ENCODE data around the gene C1orf87.

Gene C1orf87

DNA sequence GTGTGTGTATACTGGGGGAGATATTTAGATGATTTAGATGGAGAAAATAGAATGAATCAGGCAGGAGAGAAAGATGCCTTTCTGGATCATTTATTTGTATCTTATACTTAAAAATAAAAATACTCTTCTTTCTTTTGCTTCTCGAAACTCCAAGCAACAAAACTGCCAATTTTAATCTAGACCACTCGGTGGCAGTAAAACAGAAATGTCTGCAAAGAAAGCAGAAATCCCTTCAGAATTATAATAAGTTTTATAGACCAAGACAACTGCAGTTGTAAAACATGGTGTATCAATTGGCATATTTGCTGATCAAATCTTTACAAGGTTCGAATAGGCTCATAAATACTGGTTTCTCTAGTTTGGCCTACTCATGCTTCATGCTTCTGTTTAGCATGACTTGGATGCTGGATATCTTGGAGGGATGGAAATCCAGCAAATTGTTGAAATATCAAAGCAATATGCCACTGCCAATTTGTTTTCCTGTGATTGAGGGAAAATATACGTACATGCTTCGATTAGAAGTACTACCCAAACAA, 15.1 kb upstream of the C1orf87 start:
- Mint-ChIP-seq H3K27ac (ENCODE audit: low read depth) (no peak overlapping the region), H3K4me1 (no peaks in the 10 kb centered on the region), H3K36me3 (ENCODE audit: insufficient read depth) (no peaks in the 10 kb centered on the region), H3K27me3 (peaks cover 7% of the 10 kb centered on the region), H3K4me3 (no peak overlapping the region), H3K9me3 (no peaks in the 10 kb centered on the region)
- DNase-seq (ENCODE audit: low spot score in 2 of 2) (no peak), ATAC-seq (replicated peaks; ENCODE audit: extremely low read depth, poor library complexity, severe bottlenecking) (no peak)

DNA sequence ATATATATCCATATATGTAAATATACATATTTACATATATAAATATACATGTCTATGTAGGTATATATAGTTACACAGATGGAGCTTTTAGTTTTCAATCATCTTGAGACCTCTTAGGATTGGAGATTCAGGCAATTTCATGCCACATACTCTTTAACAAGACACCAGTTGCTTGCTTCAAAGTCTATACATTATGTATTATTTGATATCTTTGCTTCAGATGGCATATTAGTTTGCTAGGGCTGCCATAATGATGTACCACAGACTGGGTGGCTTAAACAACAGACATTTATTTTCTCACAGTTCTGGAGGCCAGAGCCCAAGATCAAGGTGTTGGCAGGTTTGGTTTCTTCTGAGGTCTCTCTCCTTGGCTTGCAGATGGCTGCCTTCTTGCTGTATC, 14.1 kb upstream of the C1orf87 start:
- H3K27me3 Mint-ChIP-seq, result peaks cover 7% of the 10 kb centered on the region
- no peak overlapping the region for H3K27ac Mint-ChIP-seq (ENCODE audit: low read depth)
- ATAC-seq (replicated peaks; ENCODE audit: extremely low read depth, poor library complexity, severe bottlenecking) (no peak), DNase-seq (ENCODE audit: low spot score in 2 of 2) (no peak)
- H3K36me3 Mint-ChIP-seq (ENCODE audit: insufficient read depth), result no peaks in the 10 kb centered on the region
- H3K4me1 Mint-ChIP-seq, result no peaks in the 10 kb centered on the region
- H3K9me3 Mint-ChIP-seq, result no peaks in the 10 kb centered on the region
- H3K4me3 Mint-ChIP-seq, result no peak overlapping the region

DNA sequence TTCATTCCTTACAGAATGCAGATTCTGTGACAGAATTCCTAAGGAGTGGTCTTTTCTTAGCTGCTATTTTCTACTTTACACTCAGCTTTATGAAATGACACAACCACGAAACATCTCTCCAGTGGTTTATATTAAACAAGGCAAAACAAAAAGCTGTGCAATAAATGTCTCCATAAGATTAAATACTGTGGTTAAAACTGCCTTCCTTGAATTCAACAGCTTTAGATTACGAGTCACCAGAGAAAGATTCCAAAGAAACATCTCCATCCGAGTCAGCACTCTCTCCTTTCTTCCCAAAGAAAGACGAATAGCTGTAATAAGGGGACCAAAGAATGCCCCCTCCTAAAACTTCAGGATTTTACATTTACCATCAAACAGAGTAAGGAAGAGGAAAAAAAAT, 4.6 kb upstream of the C1orf87 start:
- DNase-seq (ENCODE audit: low spot score in 2 of 2), result no peak
- no peaks in the 10 kb centered on the region for H3K36me3 Mint-ChIP-seq (ENCODE audit: insufficient read depth)
- no peak overlapping the region for H3K27ac Mint-ChIP-seq (ENCODE audit: low read depth)
- H3K4me1 Mint-ChIP-seq, result no peaks in the 10 kb centered on the region
- no peak for ATAC-seq (replicated peaks; ENCODE audit: extremely low read depth, poor library complexity, severe bottlenecking)
- H3K4me3 Mint-ChIP-seq, result no peak overlapping the region
- H3K27me3 Mint-ChIP-seq, result peaks cover 38% of the 10 kb centered on the region
- no peaks in the 10 kb centered on the region for H3K9me3 Mint-ChIP-seq

DNA sequence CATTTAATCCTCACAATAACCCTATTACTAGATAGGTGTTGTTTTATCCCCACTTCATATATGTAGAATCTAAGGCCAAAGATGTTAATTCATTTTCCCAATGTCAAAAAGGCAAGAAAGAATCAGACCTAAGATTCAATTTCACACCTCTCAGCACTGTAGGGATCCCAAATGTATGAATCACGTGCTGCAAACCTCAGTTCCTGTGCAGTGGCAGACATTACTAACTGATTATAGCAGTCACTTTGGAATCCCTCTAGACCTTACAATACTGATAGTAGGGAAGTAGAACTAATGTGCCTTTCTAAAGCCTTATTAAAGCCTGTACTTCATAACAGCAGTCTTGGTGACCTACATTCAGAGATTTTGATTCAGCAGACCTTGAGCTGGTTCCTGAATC, 2.3 kb downstream of the C1orf87 start:
- H3K36me3 Mint-ChIP-seq (ENCODE audit: insufficient read depth), result no peaks in the 10 kb centered on the region
- H3K4me3 Mint-ChIP-seq, result no peak overlapping the region
- peaks cover 15% of the 10 kb centered on the region for H3K27me3 Mint-ChIP-seq
- DNase-seq (ENCODE audit: low spot score in 2 of 2) (no peak), ATAC-seq (replicated peaks; ENCODE audit: extremely low read depth, poor library complexity, severe bottlenecking) (no peak)
- no peaks in the 10 kb centered on the region for H3K9me3 Mint-ChIP-seq
- H3K27ac Mint-ChIP-seq (ENCODE audit: low read depth), result no peak overlapping the region
- no peaks in the 10 kb centered on the region for H3K4me1 Mint-ChIP-seq

DNA sequence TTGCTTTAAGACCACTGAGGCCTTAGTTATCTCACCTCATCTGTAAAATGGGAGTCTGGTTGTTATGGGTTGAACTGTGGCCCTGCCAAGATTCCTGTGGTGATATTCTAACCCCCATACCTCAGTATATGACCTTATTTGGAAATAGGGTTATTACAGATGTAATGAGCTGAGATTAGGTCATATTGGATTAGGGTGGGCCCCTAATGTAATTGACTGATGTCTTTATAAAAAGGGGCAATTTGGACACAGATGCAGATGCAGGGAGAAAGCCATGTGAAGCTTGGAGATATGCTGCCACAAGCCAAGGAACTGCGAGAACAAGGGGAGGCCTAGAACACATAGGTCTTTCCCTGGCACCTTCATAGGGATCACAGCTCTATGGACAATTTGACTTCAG, 3.9 kb downstream of the C1orf87 start:
- H3K9me3 Mint-ChIP-seq, result no peaks in the 10 kb centered on the region
- no peak overlapping the region for H3K4me3 Mint-ChIP-seq
- H3K27me3 Mint-ChIP-seq, result no peaks in the 10 kb centered on the region
- no peak for DNase-seq (ENCODE audit: low spot score in 2 of 2)
- no peaks in the 10 kb centered on the region for H3K4me1 Mint-ChIP-seq
- H3K36me3 Mint-ChIP-seq (ENCODE audit: insufficient read depth), result no peaks in the 10 kb centered on the region
- no peak for ATAC-seq (replicated peaks; ENCODE audit: extremely low read depth, poor library complexity, severe bottlenecking)
- no peak overlapping the region for H3K27ac Mint-ChIP-seq (ENCODE audit: low read depth)

DNA sequence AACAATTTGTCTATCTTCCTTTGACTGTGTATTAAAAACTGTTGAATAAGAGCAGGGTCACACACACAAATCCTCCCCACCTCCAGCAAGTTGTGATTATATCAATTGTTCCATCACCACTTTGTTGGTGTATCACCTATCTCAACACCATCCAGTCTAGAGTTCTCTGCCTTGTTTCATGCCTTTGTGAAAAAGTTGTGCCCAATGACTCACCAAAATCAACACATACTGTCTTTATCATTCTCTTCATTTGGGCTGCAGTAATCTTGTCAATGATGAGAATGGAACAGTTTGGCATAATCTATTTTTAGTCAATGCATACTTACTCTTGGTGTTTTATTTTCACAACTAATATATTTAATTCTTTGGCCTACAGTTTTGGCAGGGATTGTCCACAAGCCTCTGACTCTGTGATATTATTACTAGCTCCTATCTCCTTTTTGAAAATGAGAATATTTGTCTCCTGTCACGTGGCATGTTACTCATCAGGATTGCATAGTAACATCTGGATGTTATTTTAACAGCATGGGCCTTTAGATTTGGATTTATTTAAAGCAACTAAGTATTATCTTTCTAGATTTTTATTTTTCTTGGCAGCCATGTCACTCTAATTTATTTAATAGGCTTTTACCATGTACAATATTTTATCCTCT, 5.1 kb downstream of the C1orf87 start:
- ATAC-seq (replicated peaks; ENCODE audit: extremely low read depth, poor library complexity, severe bottlenecking), result no peak
- no peaks in the 10 kb centered on the region for H3K4me1 Mint-ChIP-seq
- no peak for DNase-seq (ENCODE audit: low spot score in 2 of 2)
- no peaks in the 10 kb centered on the region for H3K36me3 Mint-ChIP-seq (ENCODE audit: insufficient read depth)
- H3K9me3 Mint-ChIP-seq, result no peaks in the 10 kb centered on the region
- H3K27me3 Mint-ChIP-seq, result no peaks in the 10 kb centered on the region
- H3K4me3 Mint-ChIP-seq, result no peak overlapping the region
- no peak overlapping the region for H3K27ac Mint-ChIP-seq (ENCODE audit: low read depth)

DNA sequence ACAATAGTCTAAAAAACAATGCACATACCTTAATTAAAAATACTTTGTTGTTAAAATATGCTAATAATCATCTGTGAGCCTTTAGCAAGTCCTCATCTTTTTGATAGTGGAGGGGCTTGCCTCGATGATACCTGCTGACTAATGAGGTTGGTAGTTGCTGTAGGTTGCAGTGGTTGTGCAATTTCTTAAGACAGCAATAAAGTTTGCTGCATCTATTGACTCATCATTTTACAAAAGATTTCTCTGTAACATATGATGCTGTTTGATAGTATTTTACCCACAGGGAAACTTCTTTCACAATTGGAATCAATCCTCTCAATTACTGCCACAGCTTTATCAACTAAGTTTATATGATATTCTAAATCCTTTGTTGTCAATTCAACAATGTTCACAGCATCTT, 7.6 kb downstream of the C1orf87 start:
- H3K36me3 Mint-ChIP-seq (ENCODE audit: insufficient read depth), result no peaks in the 10 kb centered on the region
- H3K27ac Mint-ChIP-seq (ENCODE audit: low read depth), result no peak overlapping the region
- DNase-seq (ENCODE audit: low spot score in 2 of 2) (no peak), ATAC-seq (replicated peaks; ENCODE audit: extremely low read depth, poor library complexity, severe bottlenecking) (no peak)
- no peaks in the 10 kb centered on the region for H3K9me3 Mint-ChIP-seq
- no peaks in the 10 kb centered on the region for H3K4me1 Mint-ChIP-seq
- no peak overlapping the region for H3K4me3 Mint-ChIP-seq
- H3K27me3 Mint-ChIP-seq, result no peaks in the 10 kb centered on the region

DNA sequence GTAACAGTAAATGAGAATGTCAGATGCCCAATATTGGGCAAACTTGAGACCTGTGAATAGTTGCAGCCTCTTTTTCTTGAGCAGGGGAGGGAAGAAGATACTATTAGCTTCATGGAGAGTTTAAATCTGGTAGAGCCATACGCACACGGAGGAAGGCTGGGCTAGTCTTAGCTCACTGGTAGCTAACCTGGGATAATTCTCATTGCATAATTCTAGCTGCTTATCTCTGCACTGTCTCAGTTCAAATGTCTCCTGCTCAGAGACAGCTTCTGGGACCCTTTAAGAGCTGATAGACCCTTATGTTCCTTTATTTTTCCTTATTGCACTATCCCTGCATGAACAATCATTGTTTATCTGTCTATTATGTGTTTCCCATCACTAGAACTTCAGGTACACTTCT, 8.4 kb downstream of the C1orf87 start:
- no peaks in the 10 kb centered on the region for H3K4me1 Mint-ChIP-seq
- H3K4me3 Mint-ChIP-seq, result no peak overlapping the region
- no peaks in the 10 kb centered on the region for H3K36me3 Mint-ChIP-seq (ENCODE audit: insufficient read depth)
- H3K27me3 Mint-ChIP-seq, result no peaks in the 10 kb centered on the region
- ATAC-seq (replicated peaks; ENCODE audit: extremely low read depth, poor library complexity, severe bottlenecking) (no peak), DNase-seq (ENCODE audit: low spot score in 2 of 2) (no peak)
- H3K27ac Mint-ChIP-seq (ENCODE audit: low read depth), result no peak overlapping the region
- H3K9me3 Mint-ChIP-seq, result no peaks in the 10 kb centered on the region

DNA sequence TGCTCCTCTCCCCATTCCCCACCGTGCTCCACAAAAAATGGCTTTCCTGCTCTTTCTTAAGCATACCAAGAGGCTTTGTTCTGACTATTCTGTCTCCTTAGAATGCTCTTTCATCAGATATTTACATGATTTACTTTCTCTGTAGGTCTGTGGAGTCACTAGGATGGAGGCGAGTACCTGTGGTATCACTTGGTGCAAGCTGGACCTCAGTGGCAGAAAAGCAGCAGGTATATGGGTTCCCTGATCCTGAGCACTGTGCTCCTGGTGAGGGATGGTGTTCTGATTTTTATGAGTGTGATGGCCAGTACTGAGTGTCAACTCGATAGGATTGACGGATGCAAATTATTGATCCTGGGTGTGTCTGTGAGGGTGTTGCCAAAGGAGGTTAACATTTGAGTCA, 10.0 kb downstream of the C1orf87 start:
- Mint-ChIP-seq H3K4me1 (no peaks in the 10 kb centered on the region), H3K27ac (ENCODE audit: low read depth) (no peak overlapping the region), H3K4me3 (no peak overlapping the region), H3K27me3 (no peaks in the 10 kb centered on the region), H3K9me3 (no peaks in the 10 kb centered on the region), H3K36me3 (ENCODE audit: insufficient read depth) (no peaks in the 10 kb centered on the region)
- no peak for ATAC-seq (replicated peaks; ENCODE audit: extremely low read depth, poor library complexity, severe bottlenecking)
- DNase-seq (ENCODE audit: low spot score in 2 of 2), result no peak

DNA sequence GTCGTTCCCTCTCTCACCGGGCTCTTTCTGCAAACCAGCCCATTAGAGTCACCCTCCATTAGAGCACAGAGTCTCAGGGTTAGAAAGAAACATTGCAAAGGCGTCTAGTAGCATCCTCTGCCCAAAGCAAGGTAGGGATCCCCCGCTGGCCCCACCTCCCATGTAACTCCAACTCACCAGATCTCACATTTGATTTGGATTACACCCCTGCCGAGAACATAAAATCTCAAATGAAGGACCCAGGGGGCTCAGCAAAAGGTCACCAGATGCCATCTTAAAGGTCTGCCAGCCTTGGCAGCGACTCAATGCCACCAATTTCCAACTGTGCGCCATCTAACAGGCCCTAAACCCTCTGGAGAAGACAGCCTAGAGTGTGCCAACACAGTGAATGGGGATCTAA, 14.1 kb downstream of the C1orf87 start:
- Mint-ChIP-seq H3K27me3 (no peaks in the 10 kb centered on the region), H3K27ac (ENCODE audit: low read depth) (no peak overlapping the region), H3K9me3 (no peaks in the 10 kb centered on the region), H3K4me3 (no peak overlapping the region), H3K36me3 (ENCODE audit: insufficient read depth) (no peaks in the 10 kb centered on the region), H3K4me1 (no peaks in the 10 kb centered on the region)
- no peak for ATAC-seq (replicated peaks; ENCODE audit: extremely low read depth, poor library complexity, severe bottlenecking)
- DNase-seq (ENCODE audit: low spot score in 2 of 2), result no peak

DNA sequence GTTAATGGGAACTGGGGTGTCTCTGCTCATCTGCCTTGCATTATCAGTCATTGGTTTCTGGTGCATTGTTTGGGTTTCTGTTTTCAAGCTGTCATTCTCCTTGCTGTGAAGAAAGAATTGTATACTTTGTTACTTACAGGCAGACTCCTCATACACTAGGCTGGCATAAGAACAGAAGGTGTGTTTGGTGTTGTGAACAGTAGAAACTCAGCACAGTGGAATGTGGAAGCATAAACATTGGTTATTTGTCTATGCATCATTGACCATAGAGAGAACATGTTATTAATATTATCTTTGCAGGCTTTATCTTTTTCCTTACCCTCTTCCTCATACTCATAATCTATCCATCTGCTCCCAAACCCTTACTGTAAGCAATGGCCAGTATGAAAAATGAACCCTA, 18.2 kb downstream of the C1orf87 start:
- no peak for ATAC-seq (replicated peaks; ENCODE audit: extremely low read depth, poor library complexity, severe bottlenecking)
- no peaks in the 10 kb centered on the region for H3K36me3 Mint-ChIP-seq (ENCODE audit: insufficient read depth)
- no peaks in the 10 kb centered on the region for H3K4me1 Mint-ChIP-seq
- H3K4me3 Mint-ChIP-seq, result no peak overlapping the region
- H3K27ac Mint-ChIP-seq (ENCODE audit: low read depth), result no peak overlapping the region
- peaks cover 18% of the 10 kb centered on the region for H3K27me3 Mint-ChIP-seq
- DNase-seq (ENCODE audit: low spot score in 2 of 2), result no peak
- H3K9me3 Mint-ChIP-seq, result peaks cover 11% of the 10 kb centered on the region

DNA sequence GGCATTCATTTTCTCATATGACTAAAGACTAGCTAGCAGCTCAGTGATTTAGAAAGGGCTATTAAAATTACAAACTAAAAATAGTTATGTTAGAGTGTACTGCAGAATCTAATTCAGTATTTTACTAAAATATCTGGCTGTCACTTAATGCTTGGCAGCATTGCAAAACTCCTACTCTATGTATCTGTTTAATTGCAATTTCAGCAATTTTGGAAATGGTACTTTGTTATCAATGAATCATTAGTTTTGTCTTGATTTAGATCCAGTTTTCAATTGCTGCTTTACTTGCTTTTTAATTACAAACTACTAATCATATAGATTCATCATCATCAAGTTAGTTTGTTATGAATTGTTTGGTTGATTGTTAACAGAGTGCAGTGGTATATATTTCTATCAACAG, 19.2 kb downstream of the C1orf87 start:
- Mint-ChIP-seq H3K4me3 (no peak overlapping the region), H3K4me1 (no peaks in the 10 kb centered on the region), H3K27ac (ENCODE audit: low read depth) (no peak overlapping the region), H3K27me3 (peaks cover 18% of the 10 kb centered on the region), H3K9me3 (peaks cover 14% of the 10 kb centered on the region), H3K36me3 (ENCODE audit: insufficient read depth) (no peaks in the 10 kb centered on the region)
- no peak for ATAC-seq (replicated peaks; ENCODE audit: extremely low read depth, poor library complexity, severe bottlenecking)
- DNase-seq (ENCODE audit: low spot score in 2 of 2), result no peak

DNA sequence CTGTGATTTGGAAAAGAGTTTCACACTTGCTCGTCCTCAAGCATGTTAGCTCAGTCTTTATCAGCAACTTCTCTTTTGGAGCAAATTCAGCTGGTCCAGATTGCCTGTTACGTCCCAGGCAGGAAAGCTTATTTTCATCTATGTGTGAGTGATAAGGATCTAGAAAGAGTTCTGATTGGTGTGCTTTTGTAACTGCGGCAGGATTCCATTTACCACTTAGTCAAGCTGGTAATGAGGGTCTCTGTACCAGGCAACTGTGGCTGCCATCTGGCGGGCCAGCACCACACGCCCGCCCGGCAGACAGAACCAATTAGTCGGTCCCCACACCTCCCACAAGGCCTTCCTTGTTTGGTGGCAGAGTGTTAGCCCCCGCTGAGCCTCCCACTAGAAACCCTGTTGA, 21.0 kb downstream of the C1orf87 start:
- peaks cover 15% of the 10 kb centered on the region for H3K9me3 Mint-ChIP-seq
- no peak overlapping the region for H3K4me3 Mint-ChIP-seq
- H3K4me1 Mint-ChIP-seq, result no peaks in the 10 kb centered on the region
- no peak for ATAC-seq (replicated peaks; ENCODE audit: extremely low read depth, poor library complexity, severe bottlenecking)
- no peak overlapping the region for H3K27ac Mint-ChIP-seq (ENCODE audit: low read depth)
- no peaks in the 10 kb centered on the region for H3K36me3 Mint-ChIP-seq (ENCODE audit: insufficient read depth)
- DNase-seq (ENCODE audit: low spot score in 2 of 2), result no peak
- peaks cover 18% of the 10 kb centered on the region for H3K27me3 Mint-ChIP-seq

All from central memory CD8-positive, alpha-beta T cell (primary cell).